NT2/D1 (cell line): ENCODE measurements around the gene SS18.

ENCODE experiments used
- SUZ12 ChIP-seq: IDR thresholded peaks from 2 replicates; pipeline ENCODE4 v1.6.1; 2011; ENCODE audit not compliant: insufficient read length, insufficient read depth; ENCODE audit errors: extremely low read depth
- YY1 ChIP-seq: IDR thresholded peaks from 2 replicates; pipeline ENCODE4 v1.6.1; 2011; ENCODE audit not compliant: insufficient read length, insufficient read depth
- ZNF274 ChIP-seq: IDR thresholded peaks from 2 replicates; pipeline ENCODE4 v1.6.1; 2011; ENCODE audit warnings: mild to moderate bottlenecking, low read depth, low read length

DNA sequence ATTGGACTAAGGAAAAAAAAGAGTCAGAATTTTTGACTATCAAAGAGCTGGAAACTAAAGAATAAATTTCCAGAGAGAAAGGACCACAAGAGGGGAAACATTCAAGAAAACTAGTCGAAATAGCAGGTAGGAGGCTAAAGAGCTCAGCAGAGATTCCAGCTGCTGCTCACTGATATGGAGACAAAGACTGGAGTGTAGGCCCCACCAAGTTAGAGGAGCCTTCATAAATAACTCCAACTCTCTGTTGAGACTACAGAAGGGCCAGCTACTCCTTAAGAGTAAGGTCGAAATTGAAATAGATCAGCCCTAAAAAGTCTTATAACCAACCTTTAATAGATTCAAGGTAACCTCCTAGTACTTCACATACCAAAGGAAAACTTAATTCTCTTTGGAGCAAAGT is 31.1 kb downstream of the SS18 start:
- no peak for TF ChIP-seq YY1
- no peak for TF ChIP-seq ZNF274
- no peak for TF ChIP-seq SUZ12
